ENCODE measurements around the gene RPL23. TPM values are rescaled to one million over a fixed set of nuclear protein-coding genes. Genes with fewer than 3 reads are reported as not detected.

RPL23 gene
- total and polyA plus RNA-seq, 2 experiments from 2014 or later, result 491 to 1,384 TPM

- no peaks in the 10 kb centered on the region for H3K9me2 ChIP-seq (replicated peaks; ENCODE audit: insufficient read depth)
- DNase-seq (ENCODE audit: low spot score), result no peak
- no peaks in the 10 kb centered on the region for H3K27me3 ChIP-seq
- peaks cover 81% of the 10 kb centered on the region for H3K79me2 ChIP-seq
- peaks cover 90% of the 10 kb centered on the region for H4K20me1 ChIP-seq (ENCODE audit: insufficient read depth, poor library complexity, severe bottlenecking)
- H3K4me2 ChIP-seq, result no peak overlapping the region
- no peak overlapping the region for H2AFZ ChIP-seq
- H3K9me3 ChIP-seq (ENCODE audit: low read depth), result no peaks in the 10 kb centered on the region
- H3K4me1 ChIP-seq (ENCODE audit: insufficient read depth), result peaks cover 22% of the 10 kb centered on the region
- 92% methylated on average over 12 of the region's 12 CpGs for WGBS (ENCODE audit: low lambda C conversion rate, missing lambda C conversion rate)
- H3K36me3 ChIP-seq (replicated peaks; ENCODE audit: insufficient read depth, low read depth), result no peaks in the 10 kb centered on the region
- H3K27ac ChIP-seq, result no peak overlapping the region
- no peak overlapping the region for H3K4me3 ChIP-seq
- TF ChIP-seq EZH2phosphoT487 (IDR thresholded peaks at IDR 0.05; ENCODE audit: low read depth, severe bottlenecking, unreplicated experiment) (no peak), EZH2 (IDR thresholded peaks at IDR 0.05; ENCODE audit: borderline replicate concordance) (no peak), CTCF (IDR thresholded peaks at IDR 0.05; ENCODE audit: poor library complexity) (no peak)
Observed at GRCh38 chr17:38889745-38890409, 36.4 kb upstream of the RPL23 start.

GRCh38 chr17:38888842-38889241 is 35.3 kb upstream of the RPL23 start:
- TF ChIP-seq CTCF (IDR thresholded peaks at IDR 0.05; ENCODE audit: poor library complexity), result no peak
- no peak for TF ChIP-seq EZH2 (IDR thresholded peaks at IDR 0.05; ENCODE audit: borderline replicate concordance)
- no peak for TF ChIP-seq EZH2phosphoT487 (IDR thresholded peaks at IDR 0.05; ENCODE audit: low read depth, severe bottlenecking, unreplicated experiment)
- Histone ChIP-seq H2AFZ (no peak overlapping the region), H3K36me3 (replicated peaks; ENCODE audit: insufficient read depth, low read depth) (no peaks in the 10 kb centered on the region), H3K79me2 (peaks cover 83% of the 10 kb centered on the region), H3K27ac (no peak overlapping the region), H3K9me3 (ENCODE audit: low read depth) (no peaks in the 10 kb centered on the region), H3K4me2 (no peak overlapping the region), H3K9me2 (replicated peaks; ENCODE audit: insufficient read depth) (no peaks in the 10 kb centered on the region), H4K20me1 (ENCODE audit: insufficient read depth, poor library complexity, severe bottlenecking) (peaks cover 90% of the 10 kb centered on the region), H3K4me1 (ENCODE audit: insufficient read depth) (peaks cover 29% of the 10 kb centered on the region), H3K27me3 (no peaks in the 10 kb centered on the region), H3K4me3 (no peak overlapping the region)
- no peak for DNase-seq (ENCODE audit: low spot score)
- 96% methylated on average over 9 of the region's 9 CpGs for WGBS (ENCODE audit: low lambda C conversion rate, missing lambda C conversion rate)

GRCh38 chr17:38886643-38887010 is 33.1 kb upstream of the RPL23 start:
- Histone ChIP-seq H3K4me2 (peak overlapping the region; percentile 43), H3K4me1 (ENCODE audit: insufficient read depth) (peaks cover 51% of the 10 kb centered on the region), H3K36me3 (replicated peaks; ENCODE audit: insufficient read depth, low read depth) (no peaks in the 10 kb centered on the region), H3K9me3 (ENCODE audit: low read depth) (no peaks in the 10 kb centered on the region), H2AFZ (no peak overlapping the region), H3K4me3 (no peak overlapping the region), H3K27ac (peak overlapping the region; percentile 66), H4K20me1 (ENCODE audit: insufficient read depth, poor library complexity, severe bottlenecking) (peaks cover 94% of the 10 kb centered on the region), H3K79me2 (peaks cover 92% of the 10 kb centered on the region), H3K9me2 (replicated peaks; ENCODE audit: insufficient read depth) (no peaks in the 10 kb centered on the region), H3K27me3 (no peaks in the 10 kb centered on the region)
- WGBS (ENCODE audit: low lambda C conversion rate, missing lambda C conversion rate), result 78% methylated on average over 8 of the region's 8 CpGs
- DNase-seq (ENCODE audit: low spot score), result no peak
- no peak for TF ChIP-seq EZH2 (IDR thresholded peaks at IDR 0.05; ENCODE audit: borderline replicate concordance)

- H4K20me1 ChIP-seq (ENCODE audit: insufficient read depth, poor library complexity, severe bottlenecking), result peaks cover 98% of the 10 kb centered on the region
- no peaks in the 10 kb centered on the region for H3K9me3 ChIP-seq (ENCODE audit: low read depth)
- peak overlapping the region; percentile 43 for H3K4me2 ChIP-seq
- H3K36me3 ChIP-seq (replicated peaks; ENCODE audit: insufficient read depth, low read depth), result no peaks in the 10 kb centered on the region
- 43% methylated on average over 10 of the region's 11 CpGs for WGBS (ENCODE audit: low lambda C conversion rate, missing lambda C conversion rate)
- peaks cover 58% of the 10 kb centered on the region for H3K4me1 ChIP-seq (ENCODE audit: insufficient read depth)
- no peak overlapping the region for H2AFZ ChIP-seq
- peak overlapping the region; percentile 66 for H3K27ac ChIP-seq
- H3K9me2 ChIP-seq (replicated peaks; ENCODE audit: insufficient read depth), result no peaks in the 10 kb centered on the region
- H3K4me3 ChIP-seq, result no peak overlapping the region
- no peaks in the 10 kb centered on the region for H3K27me3 ChIP-seq
- DNase-seq (ENCODE audit: low spot score), result peak; percentile 67
- H3K79me2 ChIP-seq, result peaks cover 97% of the 10 kb centered on the region
- TF ChIP-seq CTCF (IDR thresholded peaks at IDR 0.05; ENCODE audit: poor library complexity), result no peak
- TF ChIP-seq EZH2 (IDR thresholded peaks at IDR 0.05; ENCODE audit: borderline replicate concordance), result no peak
- TF ChIP-seq EZH2phosphoT487 (IDR thresholded peaks at IDR 0.05; ENCODE audit: low read depth, severe bottlenecking, unreplicated experiment), result no peak
Observed at GRCh38 chr17:38885728-38886642, 32.5 kb upstream of the RPL23 start.

Data from hepatocyte (in vitro differentiated cells).